ENCODE measurements around the gene RAD50. TPM values are rescaled to one million over a fixed set of nuclear protein-coding genes. Genes with fewer than 3 reads are reported as not detected.

Gene RAD50
- total RNA-seq, 1 experiment from 2014 or later = 8.6 TPM

Other genes starting within 250 kb of the RAD50 start
- 6.6 and 11.9 TPM in 2 replicates for gene SLC22A5, start 187.3 kb upstream of the RAD50 start, total RNA-seq (2014; rRNA removed; shearing (Covaris generic))
- gene IRF1, start 66.2 kb upstream of the RAD50 start, total RNA-seq (2014; rRNA removed; shearing (Covaris generic)) = 52.0 and 58.7 TPM in 2 replicates
- gene IL5, start 13.5 kb upstream of the RAD50 start, total RNA-seq (2014; rRNA removed; shearing (Covaris generic)) = not detected in 2 replicates
- not detected in 2 replicates for gene IL13, start 101.2 kb downstream of the RAD50 start, total RNA-seq (2014; rRNA removed; shearing (Covaris generic))
- not detected in 2 replicates for gene IL4, start 117.0 kb downstream of the RAD50 start, total RNA-seq (2014; rRNA removed; shearing (Covaris generic))
- gene KIF3A, start 180.6 kb downstream of the RAD50 start, total RNA-seq (2014; rRNA removed; shearing (Covaris generic)) = 3.1 and 4.0 TPM in 2 replicates
- 7.3 and 8.8 TPM in 2 replicates for gene CCNI2, start 190.4 kb downstream of the RAD50 start, total RNA-seq (2014; rRNA removed; shearing (Covaris generic))
- gene SEPTIN8, start 220.3 kb downstream of the RAD50 start, total RNA-seq (2014; rRNA removed; shearing (Covaris generic)) = 37.7 and 49.8 TPM in 2 replicates